HepG2 (cell line): ENCODE data around the gene B3GALNT2. TPM values are rescaled to one million over a fixed set of nuclear protein-coding genes. Genes with fewer than 3 reads are reported as not detected.

Experiments
- ATAC-seq: fragments of 200-7000 bp; cut with Tn5 transposase; 3 replicates; pipeline ENCODE4 v1.9.1; 2020; ENCODE audit warnings: mild to moderate bottlenecking, moderate library complexity
- BruUV-seq: library from RNA; stranded (reverse); fragments of 400-500 nt; replicated peaks from 2 replicates; lab custom pipeline; 2021; lab: Mats Ljungman, UMichigan
- CTCF ChIA-PET: fragments of 300-600 bp; formaldehyde crosslinking; extraction: SDS; loops from one replicate; lab custom pipeline; 2021; ENCODE audit warnings: low total read pairs, inconsistent platforms, low intra/inter-chr PET ratio; lab: Yijun Ruan, JAX
- POLR2A ChIA-PET: fragments of 350-600 bp; sonication (Branson Sonifier 250); formaldehyde crosslinking; loops from one replicate; lab custom pipeline; 2020; ENCODE audit warnings: antibody characterized with exemption, inconsistent platforms; lab: Yijun Ruan, JAX
- DNase-seq: peaks from one replicate; pipeline ENCODE4 v3.0.0-alpha.2; 2015; ENCODE audit warnings: low spot score
- FAIRE-seq: peaks from 3 replicates; lab custom pipeline; 2011; peaks lifted over from hg19 to GRCh38; lab: Jason Lieb, UNC
- H2AFZ ChIP-seq: one replicate; pipeline ENCODE4 v1.6.1; 2011; ENCODE audit warnings: low read length, inconsistent platforms
- H3K27ac ChIP-seq: fragments of 300-600 bp; 3 replicates; pipeline ENCODE4 v1.8.0; 2011; ENCODE audit warnings: mixed run types, mild to moderate bottlenecking, mixed read lengths, low read length, inconsistent platforms; ENCODE audit not compliant: insufficient read depth; ENCODE audit errors: extremely low read length
- H3K27me3 ChIP-seq, 2 experiments: fragments of 200-600 bp in 1 of 2; 2 replicates in 1 of 2; 3 replicates in 1 of 2; pipeline versions ENCODE4 v1.6.0 to v1.8.0; 2011; ENCODE audit warnings: low read length in 2 of 2, mild to moderate bottlenecking in 2 of 2, moderate library complexity in 2 of 2, inconsistent platforms in 1 of 2; ENCODE audit not compliant: insufficient read depth in 2 of 2, control insufficient read depth in 1 of 2
- H3K36me3 ChIP-seq, 2 experiments: fragments of 200-600 bp in 1 of 2; replicated peaks in 1 of 2; 2 replicates in 1 of 2; 3 replicates in 1 of 2; pipeline versions ENCODE4 v1.5.1 to v1.8.0; 2011; ENCODE audit warnings: low read length in 2 of 2, inconsistent platforms in 1 of 2; ENCODE audit not compliant: insufficient read depth in 2 of 2, control insufficient read depth in 1 of 2
- H3K4me1 ChIP-seq: 2 replicates; pipeline ENCODE4 v1.5.1; 2012; ENCODE audit warnings: low read length, inconsistent platforms; ENCODE audit not compliant: insufficient read depth
- H3K4me2 ChIP-seq: 2 replicates; pipeline ENCODE4 v1.6.0; 2011; ENCODE audit warnings: low read depth, low read length, inconsistent platforms
- H3K4me3 ChIP-seq, 3 experiments: fragments of 200-600 bp in 1 of 3; sonication (generic), shearing (Covaris generic) in 1 of 3; replicated peaks in 1 of 3; 2 replicates each; pipeline ENCODE4 v1.5.1; 2011 to 2016; ENCODE audit warnings: low read length in 3 of 3, inconsistent platforms in 2 of 3, low read depth in 2 of 3, mild to moderate bottlenecking in 2 of 3, control low read depth in 1 of 3, mixed read lengths in 1 of 3; ENCODE audit not compliant: insufficient read depth in 1 of 3
- H3K79me2 ChIP-seq: one replicate; pipeline ENCODE4 v1.6.1; 2011; ENCODE audit warnings: low read length, inconsistent platforms; ENCODE audit not compliant: insufficient read depth
- H3K9ac ChIP-seq: 2 replicates; pipeline ENCODE4 v1.6.0; 2011; ENCODE audit warnings: mild to moderate bottlenecking, low read depth, low read length, inconsistent platforms; ENCODE audit not compliant: insufficient read depth
- H3K9me3 ChIP-seq: 2 replicates; pipeline ENCODE4 v1.5.1; 2012; ENCODE audit warnings: mild to moderate bottlenecking, low read length
- H4K20me1 ChIP-seq: 2 replicates; pipeline ENCODE4 v1.6.0; 2011; ENCODE audit warnings: inconsistent platforms, mild to moderate bottlenecking, low read length, moderate library complexity; ENCODE audit not compliant: insufficient read depth
- BCL3 ChIP-seq: sonication (generic); formaldehyde crosslinking; IDR thresholded peaks from 2 replicates; pipeline ENCODE4 v1.5.1; 2020; ENCODE audit warnings: mild to moderate bottlenecking, missing genetic modification reagents, moderate library complexity
- BHLHE40 ChIP-seq: IDR thresholded peaks from 2 replicates; pipeline ENCODE4 v1.6.1; 2011; ENCODE audit warnings: low read length, improper control_type of control experiment
- DBP ChIP-seq: sonication (generic); formaldehyde crosslinking; IDR thresholded peaks from 2 replicates; pipeline ENCODE4 v1.4.0; 2020; ENCODE audit warnings: missing genetic modification reagents; ENCODE audit errors: not compliant biosample characterization
- HOXA9 ChIP-seq: sonication (generic); formaldehyde crosslinking; IDR thresholded peaks from 2 replicates; pipeline ENCODE4 v1.8.1; 2022; ENCODE audit warnings: missing genetic modification reagents, mild to moderate bottlenecking, moderate library complexity, borderline replicate concordance
- JUND ChIP-seq: sonication (generic); formaldehyde crosslinking; IDR thresholded peaks from 2 replicates; pipeline ENCODE4 v1.8.0; 2022; ENCODE audit warnings: mild to moderate bottlenecking, missing genetic modification reagents
- KDM5B ChIP-seq: sonication (generic); formaldehyde crosslinking; IDR thresholded peaks from 2 replicates; pipeline ENCODE4 v1.4.0; 2020; ENCODE audit warnings: missing genetic modification reagents, mild to moderate bottlenecking, borderline replicate concordance
- MED8 ChIP-seq: sonication (generic); formaldehyde crosslinking; IDR thresholded peaks from 2 replicates; pipeline ENCODE4 v1.8.1; 2023; ENCODE audit warnings: mild to moderate bottlenecking, missing genetic modification reagents; ENCODE audit not compliant: insufficient replicate concordance
- NFE2 ChIP-seq: sonication (generic); formaldehyde crosslinking; IDR thresholded peaks from 2 replicates; pipeline ENCODE4 v1.4.0; 2020; ENCODE audit warnings: missing genetic modification reagents
- NR2F6 ChIP-seq, 2 experiments: IDR thresholded peaks; 2 replicates each; pipeline ENCODE4 v1.6.1; 2016; ENCODE audit warnings: antibody characterized with exemption in 1 of 2, mild to moderate bottlenecking in 1 of 2
- POLR2AphosphoS2 ChIP-seq: IDR thresholded peaks from 2 replicates; pipeline ENCODE4 v1.6.1; 2011; ENCODE audit warnings: low read depth, low read length, improper control_type of control experiment
- ZFAT ChIP-seq: sonication (generic); formaldehyde crosslinking; conservative IDR thresholded peaks from 2 replicates; pipeline ENCODE4 v1.8.1; 2023; ENCODE audit warnings: missing genetic modification reagents, inconsistent platforms
- ZKSCAN1 ChIP-seq: fragments of 150-350 bp; IDR thresholded peaks from 2 replicates; pipeline ENCODE4 v1.6.1; 2014; ENCODE audit warnings: low read length
- ZNF550 ChIP-seq: sonication (generic); formaldehyde crosslinking; IDR thresholded peaks from 2 replicates; pipeline ENCODE4 v1.4.0; 2020; ENCODE audit warnings: mild to moderate bottlenecking, missing genetic modification reagents, borderline replicate concordance
- ZNF674 ChIP-seq: sonication (generic); formaldehyde crosslinking; IDR thresholded peaks from 2 replicates; pipeline ENCODE4 v1.5.0; 2020; ENCODE audit warnings: low read depth, mild to moderate bottlenecking, missing genetic modification reagents
- ZNF792 ChIP-seq: IDR thresholded peaks from 2 replicates; pipeline ENCODE4 v1.6.1; 2016
- WGBS: methylation state at CpG from one replicate; pipeline ENCODE4 v1.1.6; 2017; ENCODE audit warnings: low lambda C conversion rate; 5-methylcytosine and 5-hydroxymethylcytosine counted together
- in situ Hi-C: cut with HindIII; loops from 2 replicates; pipeline ENCODE4 v1.10.0; 2017; ENCODE audit warnings: low pct_unique_long_range_greater_than_20kb; ENCODE audit not compliant: extremely low pct_ligation_motif_present
- intact Hi-C: fragments of 100-400 bp; cut with micrococcal nuclease; formaldehyde crosslinking; loops from one replicate; pipeline ENCODE4 v1.10.0; 2022; ENCODE audit not compliant: unreplicated experiment
- polyA plus RNA-seq, 8 experiments: library from polyadenylated mRNA; depleted of rRNA in 3 of 8; stranded (reverse) in 7 of 8; unstranded in 1 of 8; fragments of >200 nt; fragmentation: Illumina TruSeq in 4 of 8; extraction: Trizol in 4 of 8; gene quantifications; 2 replicates each; pipeline versions ENCODE4 v1.2.1 to v1.2.3, GENCODE V29; 2011 to 2016; ENCODE audit warnings: low read depth in 4 of 8, missing spikeins in 1 of 8, mixed read lengths in 1 of 8; ENCODE audit not compliant: insufficient read depth in 1 of 8
- total RNA-seq, 5 experiments: library from RNA; depleted of rRNA; stranded (reverse); fragments of >200 nt; fragmentation: Illumina TruSeq; extraction: Trizol; gene quantifications; 2 replicates each; pipeline ENCODE4 v1.2.3, GENCODE V29; 2016; ENCODE audit warnings: low read depth in 1 of 5
- TF ChIP-seq, protein P1 (sequence below): sonication (generic); formaldehyde crosslinking; IDR thresholded peaks from 2 replicates; pipeline ENCODE4 v1.5.1; 2020; ENCODE audit warnings: mild to moderate bottlenecking, moderate library complexity, missing genetic modification reagents

B3GALNT2 gene
- total and polyA plus RNA-seq, 2 of the 13 experiments (the other 11 are each of a cell fraction or from before 2014, with no cell fraction given): 16.5 to 28.9 TPM

- H3K36me3 ChIP-seq: peaks cover 2 to 20% of the 10 kb centered on the region in 2 experiments; a peak in 4 of 5 replicates
- no peak for FAIRE-seq
- BruUV-seq: no TSS peak
- no peak overlapping the region for H3K27ac ChIP-seq
- no peaks in the 10 kb centered on the region; a peak in 1 of 5 replicates for H3K27me3 ChIP-seq
- H3K4me2 ChIP-seq: no peak overlapping the region
- H3K4me1 ChIP-seq: no peaks in the 10 kb centered on the region
- no peak for DNase-seq
- intact Hi-C loops (no loop called here), in situ Hi-C loops (no loop called here)
- CTCF ChIA-PET: no interaction called here
- ATAC-seq: no peak
- no peak for TF ChIP-seq BCL3 (CRISPR knock-in tag)
- TF ChIP-seq DBP (CRISPR knock-in tag): no peak
- no peak for TF ChIP-seq HOXA9
- H3K4me3 ChIP-seq: no peak overlapping the region
- WGBS: 88% methylated on average over 4 of the region's 4 CpGs
- no peaks in the 10 kb centered on the region for H3K9me3 ChIP-seq
- peaks cover 14% of the 10 kb centered on the region for H3K79me2 ChIP-seq
- H3K9ac ChIP-seq: no peak overlapping the region
- no peak overlapping the region for H2AFZ ChIP-seq
- no peaks in the 10 kb centered on the region for H4K20me1 ChIP-seq
- POLR2A ChIA-PET: no interaction called here
Observed at GRCh38 chr1:235427447-235427846, 76.8 kb downstream of the B3GALNT2 start.

DNA sequence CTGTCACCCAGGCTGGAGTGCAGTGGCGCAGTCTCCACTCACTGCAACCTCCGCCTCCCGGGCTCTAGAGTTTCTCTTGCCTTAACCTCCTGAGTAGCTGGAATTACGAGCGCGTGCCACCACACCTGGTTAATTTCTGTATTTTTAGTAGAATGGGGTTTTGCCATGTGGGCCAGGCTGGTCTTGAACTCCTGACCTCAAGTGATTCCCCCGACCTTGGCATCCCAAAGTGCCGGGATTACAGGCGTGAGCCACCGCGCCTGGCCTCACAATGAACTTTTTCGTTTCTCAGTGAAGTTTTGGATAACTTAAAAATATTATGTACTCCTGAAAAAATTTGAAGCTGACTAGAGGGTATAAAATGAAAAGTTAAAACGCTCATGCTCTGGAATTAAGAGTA lies 77.6 kb downstream of the B3GALNT2 start:
- Histone ChIP-seq H3K27ac (no peak overlapping the region), H3K9me3 (no peaks in the 10 kb centered on the region), H3K27me3 (no peaks in the 10 kb centered on the region; a peak in 1 of 5 replicates), H3K79me2 (peaks cover 14% of the 10 kb centered on the region), H3K4me3 (no peak overlapping the region), H3K4me2 (no peak overlapping the region), H2AFZ (no peak overlapping the region), H3K36me3 (peaks cover 2 to 19% of the 10 kb centered on the region in 2 experiments; a peak in 4 of 5 replicates), H3K9ac (no peak overlapping the region), H3K4me1 (no peaks in the 10 kb centered on the region), H4K20me1 (no peaks in the 10 kb centered on the region)
- DNase-seq: no peak
- no peak for FAIRE-seq
- no TSS peak for BruUV-seq
- ChIA-PET CTCF (no interaction called here), POLR2A (no interaction called here)
- in situ Hi-C loops: no loop called here
- no peak for ATAC-seq
- 98% methylated on average over 13 of the region's 13 CpGs for WGBS
- intact Hi-C loops: no loop called here
- TF ChIP-seq NFE2 (CRISPR knock-in tag) (no peak), ZFAT (CRISPR knock-in tag) (no peak), MED8 (CRISPR knock-in tag) (no peak), ZKSCAN1 (no peak), JUND (no peak), POLR2AphosphoS2 (no peak), ZNF674 (CRISPR knock-in tag) (no peak), NR2F6 (IDR thresholded peaks at IDR 0.05) (no peak), NR2F6 (CRISPR knock-in tag; IDR thresholded peaks at IDR 0.05) (no peak), KDM5B (CRISPR knock-in tag) (no peak), ZNF550 (CRISPR knock-in tag) (no peak), ZNF792 (CRISPR knock-in tag) (no peak), BHLHE40 (no peak)
- TF ChIP-seq, protein P1, sequence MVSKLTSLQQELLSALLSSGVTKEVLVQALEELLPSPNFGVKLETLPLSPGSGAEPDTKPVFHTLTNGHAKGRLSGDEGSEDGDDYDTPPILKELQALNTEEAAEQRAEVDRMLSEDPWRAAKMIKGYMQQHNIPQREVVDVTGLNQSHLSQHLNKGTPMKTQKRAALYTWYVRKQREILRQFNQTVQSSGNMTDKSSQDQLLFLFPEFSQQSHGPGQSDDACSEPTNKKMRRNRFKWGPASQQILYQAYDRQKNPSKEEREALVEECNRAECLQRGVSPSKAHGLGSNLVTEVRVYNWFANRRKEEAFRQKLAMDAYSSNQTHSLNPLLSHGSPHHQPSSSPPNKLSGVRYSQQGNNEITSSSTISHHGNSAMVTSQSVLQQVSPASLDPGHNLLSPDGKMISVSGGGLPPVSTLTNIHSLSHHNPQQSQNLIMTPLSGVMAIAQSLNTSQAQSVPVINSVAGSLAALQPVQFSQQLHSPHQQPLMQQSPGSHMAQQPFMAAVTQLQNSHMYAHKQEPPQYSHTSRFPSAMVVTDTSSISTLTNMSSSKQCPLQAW: no peak
